GM12874 (cell line): ENCODE results near the gene EVC2.

Source experiments
- CTCF ChIP-seq: IDR thresholded peaks from 2 replicates; pipeline ENCODE4 v1.5.1; 2011; ENCODE audit warnings: low read depth, mild to moderate bottlenecking, control low read depth, low read length, moderate library complexity; ENCODE audit not compliant: insufficient read depth

EVC2 gene

GRCh38 chr4:5571646-5572045 lies 136.7 kb downstream of the EVC2 start:
- TF ChIP-seq CTCF: no peak

- no peak for TF ChIP-seq CTCF
These were observed 138.9 kb downstream of the EVC2 start for GRCh38 chr4:5569451-5569850.

GRCh38 chr4:5568931-5569330 lies 139.4 kb downstream of the EVC2 start:
- no peak for TF ChIP-seq CTCF

GRCh38 chr4:5568336-5568735 lies 140.0 kb downstream of the EVC2 start:
- TF ChIP-seq CTCF: no peak

- TF ChIP-seq CTCF: no peak
These were observed 141.4 kb downstream of the EVC2 start for GRCh38 chr4:5566991-5567390.

GRCh38 chr4:5566526-5566925 lies 141.8 kb downstream of the EVC2 start:
- TF ChIP-seq CTCF: no peak

- no peak for TF ChIP-seq CTCF
These were observed 144.5 kb downstream of the EVC2 start for GRCh38 chr4:5563856-5564255.

GRCh38 chr4:5562476-5562875 lies 145.9 kb downstream of the EVC2 start:
- TF ChIP-seq CTCF: no peak
